ENCODE measurements around the gene LHX3.

- TF ChIP-seq CTCF (conservative IDR thresholded peaks at IDR 0.05; ENCODE audit: low read length) (no peak), EZH2phosphoT487 (IDR thresholded peaks at IDR 0.05; ENCODE audit: borderline replicate concordance) (no peak)
These were observed 3.1 kb downstream of the LHX3 start for GRCh38 chr9:136201609-136202453.
